Activated B cell treated with CpG ODN at 0.5 μM for 24 hours (primary cell): ENCODE measurements around the gene ATP5ME. TPM values are rescaled to one million over a fixed set of nuclear protein-coding genes. Genes with fewer than 3 reads are reported as not detected.
"Not testable (repeated sequence)": the region's sequence is repeated elsewhere in the genome, so short reads cannot be mapped to it uniquely, and the experiment has no call there.

Experiments used
- ATAC-seq: fragments of 200-7000 bp; cut with Tn5 transposase; one replicate; pipeline ENCODE4 v1.10.0; 2021; ENCODE audit warnings: low read depth, mild to moderate bottlenecking, moderate library complexity
- CTCF ChIA-PET: fragments of 350-600 bp; sonication (Branson Sonifier 250); formaldehyde crosslinking; loops from one replicate; lab custom pipeline; 2021; ENCODE audit warnings: antibody characterized with exemption; lab: Charles Lee
- POLR2A ChIA-PET: fragments of 350-600 bp; sonication (Branson Sonifier 250); formaldehyde crosslinking; loops from one replicate; lab custom pipeline; 2021; ENCODE audit warnings: antibody characterized with exemption; lab: Charles Lee
- DNase-seq: peaks from one replicate; pipeline ENCODE4 v3.0.0; 2022
- H3K27ac Mint-ChIP-seq: one replicate; pipeline ENCODE4 v1.8.0; 2020; ENCODE audit warnings: mixed read lengths
- H3K27me3 Mint-ChIP-seq: one replicate; pipeline ENCODE4 v1.8.0; 2021; ENCODE audit warnings: mixed read lengths
- H3K36me3 Mint-ChIP-seq: one replicate; pipeline ENCODE4 v1.8.0; 2021; ENCODE audit warnings: low read depth, mixed read lengths
- H3K4me1 Mint-ChIP-seq: one replicate; pipeline ENCODE4 v1.8.0; 2021; ENCODE audit warnings: mixed read lengths
- H3K4me3 Mint-ChIP-seq: one replicate; pipeline ENCODE4 v1.8.0; 2020; ENCODE audit warnings: mild to moderate bottlenecking, mixed read lengths
- H3K9me3 Mint-ChIP-seq: one replicate; pipeline ENCODE4 v1.8.0; 2020; ENCODE audit warnings: mixed read lengths
- intact Hi-C: fragments of 100-400 bp; cut with micrococcal nuclease; formaldehyde crosslinking; loops from one replicate; pipeline ENCODE4 v1.15.1; 2024
- total RNA-seq: library from RNA; stranded (reverse); gene quantifications from 2 replicates; pipeline ENCODE4 v1.2.3, GENCODE V29; 2022
- TF ChIP-seq, protein P1 (sequence below): fragments of 200-600 bp; IDR thresholded peaks from one replicate; pipeline ENCODE4 v1.8.0; 2022; ENCODE audit warnings: antibody characterized with exemption, mild to moderate bottlenecking

The ATP5ME gene
- total RNA-seq, 1 donor from 2014 or later: 152 TPM

DNA sequence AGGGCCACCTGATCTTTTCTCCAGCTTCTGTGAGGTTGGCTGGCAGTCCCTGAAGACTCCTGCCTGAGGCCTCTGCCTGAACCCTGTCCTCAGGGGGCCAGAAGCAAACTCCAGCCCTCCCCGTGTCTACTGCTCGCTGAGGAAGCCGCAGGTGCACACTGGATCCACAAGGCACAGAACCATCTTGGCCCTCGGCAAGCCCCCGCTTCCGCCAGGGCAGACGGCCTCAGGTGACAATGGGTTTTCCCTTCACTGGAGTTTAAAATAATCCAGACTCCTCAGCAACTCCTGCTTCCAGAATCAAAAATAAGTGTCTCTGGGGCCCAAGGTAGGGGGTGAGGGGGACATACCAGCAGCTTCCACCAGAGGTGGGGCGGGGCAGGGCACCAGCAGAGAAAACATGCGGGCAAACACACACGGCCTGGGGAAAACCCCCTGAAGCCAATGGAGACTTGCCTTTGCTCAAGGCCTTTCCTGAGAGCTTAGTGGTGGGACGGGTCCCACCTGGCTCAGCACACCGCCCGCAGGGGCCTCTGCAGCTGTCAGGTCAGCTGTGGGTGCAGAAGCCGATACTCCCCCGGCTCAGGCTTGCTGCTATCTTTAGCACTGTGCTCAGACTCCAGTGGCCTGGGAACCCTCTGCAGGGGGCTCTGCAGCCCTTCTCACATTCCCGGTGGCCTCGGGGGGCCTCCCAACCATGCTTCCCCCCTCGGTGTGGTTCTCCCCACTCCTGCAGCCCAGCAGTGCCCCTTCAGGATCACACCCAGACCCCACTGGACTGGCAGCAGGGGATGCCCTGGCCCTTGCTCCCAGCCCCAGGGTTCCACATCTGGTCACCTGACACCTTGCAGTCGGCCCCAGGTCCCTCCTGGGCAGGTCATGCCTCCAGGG, 2.1 kb upstream of the ATP5ME start:
- POLR2A ChIA-PET: interaction anchor here (0.5 to 3.2 kb wide), 6 partner anchors 9 to 27 kb away, joined by 3 to 48 read pairs (median 3); no protein-coding TSS in a partner anchor
- Mint-ChIP-seq H3K27ac (peak overlapping the region; percentile 75), H3K4me3 (peak overlapping the region; percentile 88), H3K4me1 (peaks cover 46% of the 10 kb centered on the region), H3K36me3 (peaks cover 18% of the 10 kb centered on the region), H3K27me3 (no peaks in the 10 kb centered on the region), H3K9me3 (no peaks in the 10 kb centered on the region)
- CTCF ChIA-PET: interaction anchor here (0.9 kb wide), 1 partner anchor 311 kb away, joined by 3 read pairs; no protein-coding TSS in a partner anchor
- TF ChIP-seq, protein P1, sequence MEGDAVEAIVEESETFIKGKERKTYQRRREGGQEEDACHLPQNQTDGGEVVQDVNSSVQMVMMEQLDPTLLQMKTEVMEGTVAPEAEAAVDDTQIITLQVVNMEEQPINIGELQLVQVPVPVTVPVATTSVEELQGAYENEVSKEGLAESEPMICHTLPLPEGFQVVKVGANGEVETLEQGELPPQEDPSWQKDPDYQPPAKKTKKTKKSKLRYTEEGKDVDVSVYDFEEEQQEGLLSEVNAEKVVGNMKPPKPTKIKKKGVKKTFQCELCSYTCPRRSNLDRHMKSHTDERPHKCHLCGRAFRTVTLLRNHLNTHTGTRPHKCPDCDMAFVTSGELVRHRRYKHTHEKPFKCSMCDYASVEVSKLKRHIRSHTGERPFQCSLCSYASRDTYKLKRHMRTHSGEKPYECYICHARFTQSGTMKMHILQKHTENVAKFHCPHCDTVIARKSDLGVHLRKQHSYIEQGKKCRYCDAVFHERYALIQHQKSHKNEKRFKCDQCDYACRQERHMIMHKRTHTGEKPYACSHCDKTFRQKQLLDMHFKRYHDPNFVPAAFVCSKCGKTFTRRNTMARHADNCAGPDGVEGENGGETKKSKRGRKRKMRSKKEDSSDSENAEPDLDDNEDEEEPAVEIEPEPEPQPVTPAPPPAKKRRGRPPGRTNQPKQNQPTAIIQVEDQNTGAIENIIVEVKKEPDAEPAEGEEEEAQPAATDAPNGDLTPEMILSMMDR: no peak
- intact Hi-C loops: loop anchor here (2.0 kb wide), 2 partner anchors 257 to 311 kb away; partner anchors contain the start of genes GAK, IDUA and TMEM175
- DNase-seq (no peak), ATAC-seq (peak; percentile 29)

DNA sequence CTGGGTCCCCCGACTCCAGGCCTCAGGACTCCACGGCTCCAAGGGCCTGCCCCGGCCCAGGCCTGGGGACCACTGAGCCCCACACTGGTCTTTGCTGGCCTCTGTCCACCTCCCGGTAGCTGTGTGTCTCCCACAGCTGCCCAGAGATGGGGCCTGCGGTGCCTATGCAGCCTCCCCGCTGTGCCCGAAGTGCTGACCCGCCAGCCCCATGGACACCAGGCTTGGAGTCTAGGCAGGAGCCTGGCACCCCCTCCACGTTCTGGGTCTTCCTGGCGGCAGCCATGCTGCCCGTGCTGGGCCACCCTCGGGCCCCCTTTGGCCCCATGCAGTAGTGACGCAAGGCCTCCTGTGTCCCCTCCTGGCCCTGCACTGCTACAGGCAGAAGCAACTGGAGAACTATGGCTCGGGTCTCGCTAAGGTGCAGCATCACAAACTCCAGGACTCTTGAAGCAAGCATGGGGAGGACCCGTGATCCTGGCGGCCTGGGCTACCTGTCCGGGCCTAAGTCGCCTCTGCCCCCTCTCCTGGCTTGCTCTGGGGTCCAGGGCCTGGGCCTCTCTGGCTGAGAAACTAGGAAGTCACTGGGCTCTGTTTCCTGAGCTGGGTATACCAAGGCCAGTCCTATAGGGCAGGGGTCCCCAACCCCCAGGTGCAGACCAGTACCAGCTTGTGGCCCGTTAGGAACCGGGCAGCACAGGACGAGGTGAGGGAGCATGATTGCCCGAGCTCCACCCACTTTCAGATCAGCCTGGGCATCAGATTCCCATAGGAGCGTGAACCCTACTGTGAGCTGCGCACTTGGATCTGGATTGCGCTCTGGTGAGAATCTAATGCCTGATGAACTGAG, 1.2 kb upstream of the ATP5ME start:
- intact Hi-C loops: loop anchor here (2.0 kb wide), 2 partner anchors 258 to 312 kb away; partner anchors contain the start of genes GAK, IDUA and TMEM175
- no peaks in the 10 kb centered on the region for H3K27me3 Mint-ChIP-seq
- peak overlapping the region; percentile 88 for H3K4me3 Mint-ChIP-seq
- TF ChIP-seq, protein P1: no peak
- H3K9me3 Mint-ChIP-seq: no peaks in the 10 kb centered on the region
- peaks cover 40% of the 10 kb centered on the region for H3K4me1 Mint-ChIP-seq
- ChIA-PET CTCF (interaction anchor here (0.9 kb wide), 1 partner anchor 312 kb away, joined by 3 read pairs; no protein-coding TSS in a partner anchor), POLR2A (interaction anchor here (0.5 to 3.2 kb wide), 6 partner anchors 10 to 25 kb away, joined by 3 to 48 read pairs (median 3); no protein-coding TSS in a partner anchor)
- no peak for DNase-seq
- peaks cover 28% of the 10 kb centered on the region for H3K36me3 Mint-ChIP-seq
- no peak for ATAC-seq
- peak overlapping the region; percentile 75 for H3K27ac Mint-ChIP-seq

DNA sequence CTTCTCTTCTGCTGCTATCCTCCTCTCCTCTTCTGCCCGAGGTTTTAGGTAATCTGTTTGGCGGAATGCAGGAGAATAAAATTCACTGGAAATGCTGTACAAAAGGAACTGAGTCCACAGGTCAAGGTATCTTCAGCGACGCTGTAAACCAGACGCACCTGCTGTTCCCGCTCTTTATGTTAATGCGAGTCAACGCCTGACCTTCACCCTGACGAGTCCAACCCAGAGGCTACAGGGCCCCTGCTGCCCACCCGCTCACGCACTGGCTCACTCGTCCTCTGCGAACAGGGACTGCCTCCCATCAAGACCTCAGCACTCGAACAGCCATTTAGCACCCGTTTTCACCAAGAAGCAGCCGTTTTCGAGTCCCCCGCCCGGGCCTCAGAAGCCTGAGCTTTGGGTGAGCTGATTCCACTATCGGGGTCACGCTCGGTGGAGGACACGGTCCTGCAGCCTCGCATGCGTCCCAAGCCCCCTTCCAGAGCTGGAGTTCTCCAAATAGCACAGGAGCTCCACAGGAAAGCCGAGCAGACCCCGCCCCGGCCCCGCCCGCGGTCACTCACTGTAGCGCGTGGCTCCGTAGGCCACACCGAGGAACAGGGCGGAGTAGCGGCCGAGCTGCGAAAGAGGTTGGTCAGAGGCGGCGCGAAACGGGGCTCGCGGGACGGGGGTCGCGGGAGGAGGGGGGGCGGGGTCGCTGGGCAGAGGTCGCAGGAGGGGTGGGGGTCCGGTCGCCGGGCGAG, 556 bp downstream of the ATP5ME start:
- ATAC-seq (no peak), DNase-seq (no peak)
- CTCF ChIA-PET: interaction anchor here (1.2 to 1.6 kb wide), 3 partner anchors 9 to 27 kb away, joined by 3 to 10 read pairs (median 3); no protein-coding TSS in a partner anchor
- Mint-ChIP-seq H3K27me3 (no peaks in the 10 kb centered on the region), H3K4me1 (peaks cover 34% of the 10 kb centered on the region), H3K36me3 (peaks cover 29% of the 10 kb centered on the region), H3K4me3 (peak overlapping the region; percentile 88), H3K27ac (peak overlapping the region; percentile 30), H3K9me3 (no peaks in the 10 kb centered on the region)
- TF ChIP-seq, protein P1: no peak
- POLR2A ChIA-PET: interaction anchor here (0.8 to 3.2 kb wide), 12 partner anchors 10 to 549 kb away, joined by 3 to 56 read pairs (median 7); partner anchors contain the start of genes GAK, TMEM175, ZNF141 and ZNF718
- intact Hi-C loops: loop anchor here (1.0 to 2.0 kb wide), 11 partner anchors 9 to 1039 kb away; partner anchors contain the start of genes GAK, IDUA, PCGF3 and PIGG

DNA sequence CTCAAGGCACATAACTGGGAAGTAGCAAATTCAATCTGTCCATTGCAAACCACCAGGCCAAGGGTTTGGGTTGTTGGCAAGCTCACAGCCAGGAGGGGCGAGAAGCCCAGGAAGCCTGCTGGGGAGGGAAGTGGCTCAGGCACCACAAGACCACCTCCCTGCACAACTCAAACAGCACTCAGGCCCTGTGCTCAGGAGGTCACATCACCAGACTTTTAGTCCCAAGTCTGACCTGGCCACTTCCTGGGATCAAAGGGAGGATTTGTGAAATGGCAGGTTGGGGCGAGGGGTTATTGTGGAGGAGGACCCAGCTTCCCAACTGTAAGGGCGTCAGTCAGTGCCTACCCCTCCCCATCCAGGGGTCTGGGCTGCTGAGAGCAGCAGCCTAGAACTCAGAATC, 2.3 kb downstream of the ATP5ME start:
- Mint-ChIP-seq H3K9me3 (no peaks in the 10 kb centered on the region), H3K4me1 (peaks cover 23% of the 10 kb centered on the region), H3K4me3 (no peak overlapping the region), H3K27me3 (no peaks in the 10 kb centered on the region), H3K27ac (no peak overlapping the region), H3K36me3 (peaks cover 29% of the 10 kb centered on the region)
- DNase-seq (no peak), ATAC-seq (no peak)
- ChIA-PET POLR2A (interaction anchor here (0.7 kb wide), 1 partner anchor 20 kb away, joined by 3 read pairs; no protein-coding TSS in a partner anchor), CTCF (interaction anchor here (0.9 kb wide), 1 partner anchor 427 kb away, joined by 4 read pairs; no protein-coding TSS in a partner anchor)
- TF ChIP-seq, protein P1: no peak
- intact Hi-C loops: no loop called here

DNA sequence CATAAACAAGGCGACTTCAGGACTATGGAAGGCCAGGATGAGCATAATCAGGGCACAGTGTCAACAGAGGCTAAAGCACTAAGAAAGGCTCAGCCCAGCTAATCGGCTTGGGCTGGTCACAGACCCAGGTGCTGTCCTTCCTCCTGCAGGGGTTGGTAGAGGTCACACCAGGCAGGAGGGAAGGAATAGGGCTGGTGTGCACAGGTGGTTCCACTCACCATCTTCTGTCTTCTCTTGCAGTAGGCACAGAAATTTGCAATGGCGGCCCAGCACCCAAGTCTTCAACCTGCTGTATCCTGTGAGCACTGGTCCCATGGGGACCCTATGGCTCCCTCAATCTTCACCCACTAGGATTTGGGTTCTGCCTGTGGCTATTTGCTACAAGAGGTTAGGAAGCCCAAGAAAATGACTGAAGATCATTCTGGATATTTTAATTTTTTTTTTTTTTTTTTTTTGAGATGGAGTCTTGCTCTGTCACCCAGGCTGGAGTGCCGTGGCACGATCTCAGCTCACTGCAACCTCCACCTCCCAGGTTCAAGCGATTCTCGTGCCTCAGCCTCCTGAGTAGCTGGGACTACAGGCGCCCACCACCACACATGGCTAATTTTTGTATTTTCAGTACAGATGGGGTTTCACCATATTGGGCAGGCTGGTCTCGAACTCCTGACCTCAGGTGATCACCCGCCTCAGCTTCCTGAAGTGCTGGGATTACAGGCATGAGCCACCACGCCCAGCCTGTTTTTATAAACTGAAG, 4.1 kb downstream of the ATP5ME start:
- H3K27me3 Mint-ChIP-seq, H3K4me3 Mint-ChIP-seq, DNase-seq, intact Hi-C loops, H3K9me3 Mint-ChIP-seq, H3K27ac Mint-ChIP-seq, ATAC-seq, CTCF ChIA-PET, POLR2A ChIA-PET: not testable (repeated sequence)
- peaks cover 11% of the 10 kb centered on the region for H3K4me1 Mint-ChIP-seq
- peaks cover 29% of the 10 kb centered on the region for H3K36me3 Mint-ChIP-seq

DNA sequence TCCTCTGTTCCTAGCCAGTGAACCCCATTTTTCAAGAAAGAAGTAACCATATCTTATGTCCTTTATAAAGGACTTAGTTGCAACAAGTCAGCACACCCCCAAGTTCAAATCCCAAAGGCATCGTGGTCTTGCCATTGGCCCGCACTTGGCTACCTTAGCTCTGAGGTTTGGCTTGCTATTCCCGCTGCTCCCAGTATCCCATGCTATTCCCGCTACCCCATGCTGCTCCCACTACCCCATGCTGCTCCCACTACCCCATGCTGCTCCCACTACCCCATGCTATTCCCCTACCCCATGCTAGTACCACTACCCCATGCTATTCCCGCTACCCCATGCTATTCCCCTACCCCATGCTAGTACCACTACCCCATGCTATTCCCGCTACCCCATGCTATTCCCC, 5.9 kb downstream of the ATP5ME start:
- DNase-seq, H3K9me3 Mint-ChIP-seq, H3K27ac Mint-ChIP-seq, ATAC-seq, intact Hi-C loops, CTCF ChIA-PET, H3K27me3 Mint-ChIP-seq, POLR2A ChIA-PET, H3K4me3 Mint-ChIP-seq: not testable (repeated sequence)
- H3K36me3 Mint-ChIP-seq: peaks cover 29% of the 10 kb centered on the region
- peaks cover 13% of the 10 kb centered on the region for H3K4me1 Mint-ChIP-seq
